ENCODE data around the gene CYYR1.
"Not testable (repeated sequence)": the region's sequence is repeated elsewhere in the genome, so short reads cannot be mapped to it uniquely, and the experiment has no call there.

The CYYR1 gene

DNA sequence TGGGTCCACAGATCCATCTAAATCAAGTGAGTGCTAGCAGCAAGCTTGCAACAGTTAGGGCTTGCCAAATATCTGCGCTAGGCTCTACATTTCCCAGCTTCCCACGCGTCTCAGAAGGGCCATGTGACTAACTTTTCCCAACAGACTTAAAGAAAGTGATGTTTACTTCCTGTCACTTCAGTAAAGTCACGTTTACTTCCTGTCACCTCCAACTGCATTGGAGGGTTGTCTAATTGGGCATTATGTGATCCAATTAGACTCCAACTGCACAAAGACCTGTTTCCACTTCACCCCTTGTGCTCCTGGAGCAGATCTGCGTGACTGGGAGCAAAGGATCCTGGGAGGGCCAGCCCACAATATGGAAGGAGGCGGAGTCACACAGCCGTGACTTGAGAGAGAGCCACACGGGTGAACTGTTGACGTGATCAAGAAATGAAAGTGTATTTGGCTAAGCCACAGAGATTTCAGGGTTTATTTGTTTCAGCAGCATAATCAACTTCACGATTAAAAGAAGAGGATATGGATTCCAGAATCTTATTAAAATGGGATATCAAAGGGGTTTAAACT lies 77.7 kb downstream of the CYYR1 start:
- in situ Hi-C loops (cut with MboI; ENCODE audit: low sequenced_read_pairs) = no loop called here

- in situ Hi-C loops (cut with MboI; ENCODE audit: low sequenced_read_pairs) = no loop called here
These were observed 81.4 kb downstream of the CYYR1 start for GRCh38 chr21:26491663-26492062.

- in situ Hi-C loops (cut with MboI; ENCODE audit: low sequenced_read_pairs) = no loop called here
These were observed 82.3 kb downstream of the CYYR1 start for GRCh38 chr21:26490771-26491170.

DNA sequence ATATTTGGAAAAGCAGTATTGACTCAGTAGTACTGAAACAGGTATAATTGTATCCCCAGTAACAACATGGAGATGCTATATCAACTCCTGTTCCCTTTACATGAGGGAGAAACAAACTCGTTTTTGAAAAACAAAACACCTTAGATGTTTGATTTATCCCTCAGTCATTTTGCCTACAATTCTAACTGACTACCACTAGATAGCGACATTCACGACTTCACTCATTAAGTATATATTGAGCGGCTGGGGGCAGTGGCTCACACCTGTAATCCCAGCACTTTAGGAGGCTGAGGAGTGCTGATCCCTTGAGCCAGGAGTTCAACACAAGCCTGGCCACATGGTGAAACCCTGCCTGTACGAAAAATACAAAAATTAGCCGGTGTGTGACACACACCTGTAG lies 83.3 kb downstream of the CYYR1 start:
- in situ Hi-C loops (cut with MboI; ENCODE audit: low sequenced_read_pairs) = no loop called here

DNA sequence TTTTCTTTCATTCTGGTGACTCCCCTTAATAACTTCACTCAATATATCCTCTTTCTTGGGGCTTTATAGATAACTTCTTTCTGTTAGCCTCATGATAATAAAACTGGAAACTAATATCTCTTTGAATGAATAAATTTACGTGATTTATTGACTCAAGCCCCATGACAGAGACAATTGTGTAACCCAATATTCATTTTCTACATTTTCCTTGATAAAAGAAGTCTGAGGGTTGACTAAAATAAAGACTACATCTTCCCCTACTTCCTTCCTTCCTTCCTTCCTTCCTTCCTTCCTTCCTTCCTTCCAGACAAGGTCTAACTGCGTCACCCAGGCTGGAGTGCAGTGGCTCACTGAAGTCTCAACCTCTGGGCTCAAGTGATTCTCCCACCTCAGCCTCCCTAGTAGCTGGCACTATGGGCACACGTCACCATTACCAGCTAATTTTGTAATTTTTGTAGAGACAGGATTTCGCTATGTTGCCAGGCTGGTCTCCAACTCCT lies 85.1 kb downstream of the CYYR1 start:
- in situ Hi-C loops (cut with MboI; ENCODE audit: low sequenced_read_pairs) = no loop called here

GRCh38 chr21:26473471-26473870 lies 99.6 kb downstream of the CYYR1 start:
- in situ Hi-C loops (cut with MboI; ENCODE audit: low sequenced_read_pairs) = no loop called here

GRCh38 chr21:26471099-26471471 lies 102.0 kb downstream of the CYYR1 start:
- in situ Hi-C loops (cut with MboI; ENCODE audit: low sequenced_read_pairs) = no loop called here

- in situ Hi-C loops (cut with MboI; ENCODE audit: low sequenced_read_pairs) = no loop called here
These were observed 102.6 kb downstream of the CYYR1 start for GRCh38 chr21:26470351-26471098.

DNA sequence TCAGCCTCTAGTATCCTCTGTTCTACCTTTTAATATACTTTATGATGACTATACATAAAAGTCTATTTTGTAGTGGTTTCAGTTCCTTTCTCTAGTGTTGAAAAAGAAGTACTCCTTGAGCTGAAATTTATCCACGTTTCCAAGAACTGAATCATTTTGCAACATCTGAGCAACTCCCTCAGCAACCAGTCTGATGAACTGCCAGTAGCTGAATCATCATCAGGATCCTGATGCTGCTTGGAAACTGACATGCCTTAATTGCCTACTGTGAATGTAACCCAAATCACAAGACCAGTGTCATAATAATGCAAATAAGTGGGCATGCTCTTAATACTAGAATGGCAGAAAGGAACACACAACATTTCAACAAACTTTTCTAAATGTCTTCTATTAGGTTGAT lies 103.3 kb downstream of the CYYR1 start:
- in situ Hi-C loops (cut with MboI; ENCODE audit: low sequenced_read_pairs) = no loop called here

- in situ Hi-C loops (cut with MboI; ENCODE audit: low sequenced_read_pairs) = no loop called here
These were observed 107.2 kb downstream of the CYYR1 start for GRCh38 chr21:26465916-26466315.

GRCh38 chr21:26461500-26461899 lies 111.6 kb downstream of the CYYR1 start:
- in situ Hi-C loops (cut with MboI; ENCODE audit: low sequenced_read_pairs) = no loop called here

- in situ Hi-C loops (cut with MboI; ENCODE audit: low sequenced_read_pairs) = no loop called here
These were observed 112.5 kb downstream of the CYYR1 start for GRCh38 chr21:26460621-26461020.

- in situ Hi-C loops (cut with MboI; ENCODE audit: low sequenced_read_pairs) = not testable (repeated sequence)
These were observed 114.2 kb downstream of the CYYR1 start for GRCh38 chr21:26458854-26459253.

DNA sequence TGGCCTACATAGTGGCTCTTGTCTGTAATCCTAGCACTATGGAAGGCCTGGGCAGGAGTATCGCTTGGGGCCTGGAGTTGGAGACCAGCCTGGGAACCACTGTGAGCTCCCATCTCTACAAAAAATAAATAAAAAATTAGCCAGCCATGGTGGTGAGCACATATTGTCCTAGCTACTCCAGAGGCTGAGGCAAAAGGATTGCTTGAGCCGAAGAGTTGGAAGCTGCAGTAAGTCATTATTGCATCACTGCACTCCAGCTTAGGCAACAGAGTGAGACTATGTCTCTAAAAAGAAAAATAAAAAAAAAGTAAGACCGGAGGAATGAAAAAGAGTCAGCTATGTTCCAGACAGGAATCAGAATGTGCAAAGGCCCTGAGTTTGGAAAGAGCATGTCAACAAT lies 115.3 kb downstream of the CYYR1 start:
- in situ Hi-C loops (cut with MboI; ENCODE audit: low sequenced_read_pairs) = no loop called here

- in situ Hi-C loops (cut with MboI; ENCODE audit: low sequenced_read_pairs) = no loop called here
These were observed 119.8 kb downstream of the CYYR1 start for GRCh38 chr21:26453267-26453666.

DNA sequence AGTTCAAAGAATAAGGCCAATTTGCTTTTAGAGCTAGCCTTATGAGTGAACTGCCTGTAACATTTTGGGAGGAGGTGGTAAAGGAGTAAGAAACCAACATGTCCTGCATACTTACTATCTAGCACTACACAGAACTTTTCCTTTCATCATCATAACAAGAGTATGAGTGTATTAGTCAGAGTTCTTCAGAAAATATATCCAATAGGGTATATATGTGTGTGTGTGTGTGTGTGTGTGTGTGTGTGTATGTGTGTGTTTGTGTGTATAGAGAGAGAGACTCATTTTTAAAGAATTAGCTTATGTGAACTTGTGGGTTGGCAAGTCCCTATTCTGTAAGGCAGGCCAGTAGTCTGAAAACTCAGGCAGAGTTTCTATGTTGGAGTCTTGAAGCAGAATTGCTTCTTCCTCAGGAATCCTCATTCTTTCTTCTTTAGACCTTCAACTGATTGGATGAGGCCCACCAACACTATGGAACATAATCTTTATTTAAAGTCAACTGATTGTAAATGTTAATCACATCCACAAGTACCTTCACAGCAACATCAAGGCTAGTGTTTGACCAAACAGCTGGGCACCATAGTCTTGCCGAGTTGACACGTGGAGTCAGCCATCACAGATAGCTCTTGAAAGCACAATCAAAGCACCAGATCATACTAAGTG lies 121.9 kb downstream of the CYYR1 start:
- in situ Hi-C loops (cut with MboI; ENCODE audit: low sequenced_read_pairs) = no loop called here

GRCh38 chr21:26449161-26449560 lies 123.9 kb downstream of the CYYR1 start:
- in situ Hi-C loops (cut with MboI; ENCODE audit: low sequenced_read_pairs) = no loop called here

DNA sequence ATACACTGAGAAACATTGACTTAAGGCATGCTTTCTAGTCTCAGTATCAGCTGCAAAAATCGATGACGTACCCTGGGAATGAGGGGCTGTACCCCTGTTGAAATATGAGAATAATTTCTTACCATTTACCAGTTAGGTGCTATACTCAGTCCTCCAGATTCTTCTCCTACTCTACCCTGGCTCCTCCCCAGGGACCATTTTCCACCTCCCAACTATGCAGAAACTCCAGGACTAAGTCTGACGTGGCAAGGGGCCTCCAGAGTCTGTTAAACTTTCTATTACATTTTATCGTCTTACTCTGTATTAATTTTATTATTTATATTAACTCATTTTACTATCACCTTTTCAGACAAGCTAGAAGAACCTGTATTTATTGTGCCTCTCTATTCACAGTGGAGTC lies 124.3 kb downstream of the CYYR1 start:
- in situ Hi-C loops (cut with MboI; ENCODE audit: low sequenced_read_pairs) = no loop called here

DNA sequence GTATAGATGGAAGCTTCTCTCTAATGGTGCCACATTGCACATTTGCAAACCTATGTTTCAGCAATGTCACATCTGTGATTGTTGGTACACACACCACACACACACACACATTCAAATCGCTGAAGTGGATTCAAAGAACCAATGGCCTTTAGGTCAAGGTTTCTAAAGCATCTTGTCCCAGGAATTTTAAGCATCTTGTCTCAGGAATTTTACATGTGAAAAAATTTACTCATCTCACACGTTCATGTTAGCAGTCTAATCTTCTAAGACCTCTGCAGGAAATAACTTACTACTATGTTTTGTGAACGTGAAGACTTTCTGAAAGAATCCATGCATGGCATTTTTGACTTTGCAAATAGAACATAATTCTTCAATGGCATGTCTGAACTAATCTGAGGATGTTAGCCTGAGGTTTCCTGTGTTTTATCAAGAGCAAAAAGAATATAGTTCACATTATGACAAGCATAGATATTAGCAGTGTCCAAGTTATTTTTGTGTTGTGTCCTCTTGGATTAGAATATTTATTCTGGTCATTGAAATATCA lies 125.1 kb downstream of the CYYR1 start:
- in situ Hi-C loops (cut with MboI; ENCODE audit: low sequenced_read_pairs) = no loop called here

DNA sequence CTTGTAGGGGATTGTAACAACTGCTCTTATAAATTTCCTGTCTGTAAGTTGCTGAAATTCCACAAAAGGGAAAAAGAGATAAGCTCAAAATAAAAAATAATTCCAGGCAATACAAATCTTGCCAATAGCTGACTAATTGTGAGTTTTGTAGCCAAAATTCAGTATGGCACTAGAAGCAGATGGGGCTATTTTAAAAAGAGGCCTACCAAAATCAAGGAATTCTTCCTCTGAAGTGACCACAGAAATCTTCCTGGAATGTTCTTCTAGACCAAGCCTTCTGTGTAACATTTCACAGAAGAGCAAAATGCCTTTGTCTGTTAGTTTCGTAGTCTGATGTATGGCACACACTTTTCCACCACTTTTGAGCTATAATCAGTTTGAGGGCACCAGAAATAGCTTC lies 127.6 kb downstream of the CYYR1 start:
- in situ Hi-C loops (cut with MboI; ENCODE audit: low sequenced_read_pairs) = no loop called here

DNA sequence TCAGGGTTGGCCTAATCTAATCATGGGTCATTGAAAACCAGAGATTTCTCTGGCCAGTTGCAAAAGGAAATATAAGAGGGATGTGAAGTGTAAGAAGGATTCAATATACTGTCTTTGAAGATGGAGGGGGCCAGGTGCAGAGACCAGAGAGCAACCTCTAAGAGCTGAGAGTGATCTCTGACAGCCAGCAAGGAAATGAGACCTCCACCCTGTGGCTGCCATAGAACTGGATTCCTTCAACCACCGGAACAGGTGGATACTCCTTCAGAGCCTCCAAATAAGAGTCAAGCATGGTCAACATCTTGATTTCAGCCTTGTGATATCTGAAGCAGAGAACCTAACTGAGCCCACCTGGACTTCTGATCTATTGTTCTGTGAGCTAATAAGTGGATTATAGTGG lies 128.4 kb downstream of the CYYR1 start:
- in situ Hi-C loops (cut with MboI; ENCODE audit: low sequenced_read_pairs) = no loop called here

DNA sequence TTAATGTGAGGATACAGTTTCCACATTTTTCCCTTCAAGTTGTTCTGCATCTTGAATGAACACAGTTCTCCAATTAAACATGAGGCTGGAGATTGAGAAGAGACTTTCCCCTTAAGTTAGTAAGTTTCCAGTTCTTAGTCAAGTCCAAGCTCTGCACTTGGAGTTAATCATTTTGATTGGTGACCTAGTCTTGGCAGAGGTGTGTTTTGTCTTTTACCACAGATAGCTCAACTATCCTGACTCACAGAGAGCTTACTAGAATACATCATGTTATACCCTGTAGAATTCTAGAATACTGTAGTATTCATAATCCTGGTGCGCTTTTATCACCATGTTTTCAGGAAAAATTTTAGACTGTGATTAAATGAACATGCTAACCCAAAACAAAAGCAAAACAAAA lies 129.2 kb downstream of the CYYR1 start:
- in situ Hi-C loops (cut with MboI; ENCODE audit: low sequenced_read_pairs) = no loop called here
